Measurements from ENCODE around the gene DLG1. TPM values are rescaled to one million over a fixed set of nuclear protein-coding genes. Genes with fewer than 3 reads are reported as not detected.

DLG1 gene
- total and polyA plus RNA-seq, 7 donors, result 16.1 to 57.6 (median 51.3) TPM

DNA sequence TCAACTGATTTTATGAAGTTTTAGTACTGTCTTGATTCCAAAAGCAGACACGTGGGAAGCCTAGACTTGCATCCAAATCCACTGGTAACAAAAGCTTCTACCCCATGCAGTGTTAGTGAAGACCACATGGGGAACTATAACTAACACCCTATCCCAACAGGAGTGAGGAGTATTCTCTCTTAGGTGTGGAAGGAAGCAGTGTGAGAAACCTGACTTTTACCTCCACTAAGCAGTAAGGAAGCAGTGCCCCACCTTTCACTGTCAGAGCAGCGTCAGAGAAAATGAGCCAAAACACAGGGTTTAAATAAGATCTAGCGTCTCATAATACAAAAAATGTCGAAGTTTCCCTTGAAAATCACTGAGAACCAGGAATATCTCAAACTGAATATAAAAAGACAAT lies 60.5 kb downstream of the DLG1 start:
- intact Hi-C loops (cut with DNase I), result no loop called here
- 91 to 97% (median 95%) methylated on average over 4 of the region's 4 CpGs for WGBS, 3 donors
- Histone ChIP-seq H3K9me3 (peaks cover 12% of the 10 kb centered on the region), H3K4me3 (no peak overlapping the region), H3K36me3 (ENCODE audit: insufficient read depth in 1 of 2, low read depth in 1 of 2) (no peaks in the 10 kb centered on the region), H3K27me3 (ENCODE audit: insufficient read depth in 3 of 3, low read length in 2 of 3) (no peaks in the 10 kb centered on the region), H3K4me1 (peaks cover 15% of the 10 kb centered on the region), H3K27ac (no peak overlapping the region)
- ATAC-seq (no peak), DNase-seq (no peak)
- TF ChIP-seq, protein P1, sequence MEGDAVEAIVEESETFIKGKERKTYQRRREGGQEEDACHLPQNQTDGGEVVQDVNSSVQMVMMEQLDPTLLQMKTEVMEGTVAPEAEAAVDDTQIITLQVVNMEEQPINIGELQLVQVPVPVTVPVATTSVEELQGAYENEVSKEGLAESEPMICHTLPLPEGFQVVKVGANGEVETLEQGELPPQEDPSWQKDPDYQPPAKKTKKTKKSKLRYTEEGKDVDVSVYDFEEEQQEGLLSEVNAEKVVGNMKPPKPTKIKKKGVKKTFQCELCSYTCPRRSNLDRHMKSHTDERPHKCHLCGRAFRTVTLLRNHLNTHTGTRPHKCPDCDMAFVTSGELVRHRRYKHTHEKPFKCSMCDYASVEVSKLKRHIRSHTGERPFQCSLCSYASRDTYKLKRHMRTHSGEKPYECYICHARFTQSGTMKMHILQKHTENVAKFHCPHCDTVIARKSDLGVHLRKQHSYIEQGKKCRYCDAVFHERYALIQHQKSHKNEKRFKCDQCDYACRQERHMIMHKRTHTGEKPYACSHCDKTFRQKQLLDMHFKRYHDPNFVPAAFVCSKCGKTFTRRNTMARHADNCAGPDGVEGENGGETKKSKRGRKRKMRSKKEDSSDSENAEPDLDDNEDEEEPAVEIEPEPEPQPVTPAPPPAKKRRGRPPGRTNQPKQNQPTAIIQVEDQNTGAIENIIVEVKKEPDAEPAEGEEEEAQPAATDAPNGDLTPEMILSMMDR (IDR thresholded peaks at IDR 0.05), result no peak

DNA sequence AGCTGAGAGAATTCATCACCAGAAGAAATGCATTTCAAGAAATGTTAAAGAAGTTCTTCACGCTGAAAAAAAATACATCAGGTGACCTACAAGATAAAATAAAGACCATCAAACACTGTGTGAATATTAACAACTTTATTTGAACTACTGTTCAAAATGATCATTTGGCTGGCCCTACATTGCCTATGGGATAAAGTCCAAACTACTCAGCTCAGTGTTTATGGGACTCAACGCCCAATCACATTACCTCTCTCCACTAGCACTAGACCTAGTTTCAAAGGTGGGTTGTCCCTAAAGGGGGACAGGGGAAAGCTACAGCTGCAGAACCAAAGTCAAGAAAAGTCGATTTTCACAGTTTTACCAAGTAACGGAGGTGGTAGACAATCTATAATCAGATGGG lies 62.0 kb downstream of the DLG1 start:
- 96 to 99% (median 98%) methylated on average over 4 of the region's 4 CpGs for WGBS, 3 donors
- DNase-seq (no peak), ATAC-seq (no peak)

DNA sequence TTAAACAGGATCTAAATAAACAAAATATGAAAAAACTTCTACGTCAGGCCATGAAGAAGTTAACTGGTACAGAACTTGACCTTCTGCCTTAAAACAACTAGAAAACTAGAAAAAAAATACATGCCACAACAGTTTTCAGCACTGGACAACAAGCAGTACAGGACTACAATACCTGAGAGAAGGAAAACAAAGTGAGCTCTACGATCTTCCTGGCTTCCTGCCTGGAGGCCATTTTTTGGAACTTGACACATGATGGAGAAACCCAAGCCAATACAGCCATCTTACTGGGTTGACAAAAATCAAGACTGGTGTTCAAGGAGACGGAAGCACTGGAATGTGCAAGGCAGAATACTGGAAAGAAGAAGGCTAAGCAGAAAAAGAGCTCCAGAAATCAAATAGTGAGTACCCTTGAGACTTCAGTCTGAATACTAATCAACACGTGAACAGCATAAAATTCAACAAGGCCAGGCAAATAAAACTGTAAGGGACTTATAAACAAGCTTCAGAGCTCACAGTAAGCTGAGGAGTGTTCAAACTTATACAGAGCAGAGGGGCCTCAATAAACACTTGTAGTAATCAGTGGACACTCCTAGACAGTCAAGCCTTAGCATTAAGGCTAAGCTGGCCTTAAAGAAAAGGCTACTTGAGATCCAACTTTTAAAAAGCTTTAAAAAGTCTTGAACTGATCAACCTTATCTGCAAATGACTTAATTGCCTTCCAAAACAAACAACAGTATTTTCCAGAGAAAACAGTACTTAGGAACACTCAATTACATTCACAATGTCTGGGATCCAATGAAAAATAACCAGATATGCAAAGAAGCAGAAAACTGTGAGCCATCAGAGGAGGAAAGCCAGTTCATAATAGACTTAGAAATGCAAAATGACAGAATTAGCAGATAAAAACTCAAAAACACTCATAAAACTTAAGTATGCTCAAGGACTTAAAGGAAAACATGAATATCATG lies 63.2 kb downstream of the DLG1 start:
- DNase-seq, result no peak
- Histone ChIP-seq H3K27me3 (ENCODE audit: insufficient read depth in 3 of 3, low read length in 2 of 3) (no peaks in the 10 kb centered on the region), H3K4me1 (peaks cover 21% of the 10 kb centered on the region), H3K9me3 (no peaks in the 10 kb centered on the region), H3K36me3 (ENCODE audit: insufficient read depth in 1 of 2, low read depth in 1 of 2) (no peaks in the 10 kb centered on the region), H3K4me3 (no peak overlapping the region), H3K27ac (no peak overlapping the region)
- peak in 1 of 4 donors; percentile 38 for ATAC-seq
- TF ChIP-seq, protein P1 (IDR thresholded peaks at IDR 0.05), result no peak
- intact Hi-C loops (cut with DNase I), result no loop called here
- WGBS, 3 donors, result 67 to 80% (median 70%) methylated on average over 4 of the region's 4 CpGs

More for the DNA sequence above, 62.0 kb downstream of the DLG1 start:
- no peaks in the 10 kb centered on the region for H3K9me3 ChIP-seq
- H3K36me3 ChIP-seq (ENCODE audit: insufficient read depth in 1 of 2, low read depth in 1 of 2), result no peaks in the 10 kb centered on the region
- intact Hi-C loops (cut with DNase I), result no loop called here
- peaks cover 15% of the 10 kb centered on the region for H3K4me1 ChIP-seq
- TF ChIP-seq, protein P1 (IDR thresholded peaks at IDR 0.05), result no peak
- no peaks in the 10 kb centered on the region for H3K27me3 ChIP-seq (ENCODE audit: insufficient read depth in 3 of 3, low read length in 2 of 3)
- H3K27ac ChIP-seq, result no peak overlapping the region
- H3K4me3 ChIP-seq, result no peak overlapping the region

DNA sequence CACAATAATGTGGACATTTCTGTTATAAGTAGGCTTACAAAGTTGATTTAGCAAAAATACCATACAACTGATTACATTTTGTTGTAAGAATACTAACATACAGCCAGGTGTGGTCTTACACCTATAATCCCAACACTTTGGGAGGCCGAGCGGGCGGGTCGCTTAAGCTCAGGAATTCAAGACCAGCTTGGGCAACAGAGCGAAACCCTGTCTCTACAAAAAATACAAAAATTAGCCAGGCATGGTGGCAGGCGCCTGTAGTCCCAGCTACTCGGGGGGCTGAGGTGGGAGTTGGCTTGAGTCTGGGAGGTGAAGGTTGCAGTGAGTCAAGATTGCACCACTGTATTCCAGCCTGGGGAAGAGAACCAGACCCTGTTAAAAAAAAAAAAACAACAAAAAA lies 67.1 kb downstream of the DLG1 start:
- Histone ChIP-seq H3K27ac (no peak overlapping the region), H3K4me1 (peaks cover 29% of the 10 kb centered on the region), H3K4me3 (no peak overlapping the region), H3K27me3 (ENCODE audit: insufficient read depth in 3 of 3, low read length in 2 of 3) (no peaks in the 10 kb centered on the region), H3K9me3 (no peaks in the 10 kb centered on the region), H3K36me3 (ENCODE audit: insufficient read depth in 1 of 2, low read depth in 1 of 2) (no peaks in the 10 kb centered on the region)
- ATAC-seq (no peak), DNase-seq (no peak)
- TF ChIP-seq, protein P1 (IDR thresholded peaks at IDR 0.05), result no peak
- 96 to 98% (median 97%) methylated on average over 7 of the region's 7 CpGs for WGBS, 3 donors
- intact Hi-C loops (cut with DNase I), result no loop called here

Measured in psoas muscle (tissue), 8 donors.